ENCODE measurements around the gene EHBP1.
A peak's percentile ranks its signal among the peaks of the same experiment; 100 is the strongest.

Gene EHBP1

DNA sequence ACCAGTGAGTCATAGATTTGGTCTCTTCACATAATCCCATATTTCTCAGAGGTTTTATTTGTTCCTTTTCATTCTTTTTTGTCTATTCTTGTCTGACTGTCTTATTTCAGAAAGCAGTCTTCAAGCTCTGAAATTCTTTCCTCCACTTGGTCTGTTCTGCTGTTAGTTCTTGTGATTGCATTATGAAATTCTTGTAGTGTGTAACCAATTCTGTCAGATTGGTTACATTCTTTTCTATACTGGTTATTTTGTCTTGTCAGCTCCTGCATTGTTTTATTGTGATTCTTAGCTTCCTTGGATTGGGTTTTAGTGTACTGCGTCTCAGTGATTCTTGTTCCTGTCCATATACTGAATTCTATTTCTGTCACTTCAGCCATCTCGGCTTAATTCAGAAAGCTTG, 18.6 kb downstream of the EHBP1 start:
- POLR2A ChIA-PET = no interaction called here
- TF ChIP-seq, protein P1, sequence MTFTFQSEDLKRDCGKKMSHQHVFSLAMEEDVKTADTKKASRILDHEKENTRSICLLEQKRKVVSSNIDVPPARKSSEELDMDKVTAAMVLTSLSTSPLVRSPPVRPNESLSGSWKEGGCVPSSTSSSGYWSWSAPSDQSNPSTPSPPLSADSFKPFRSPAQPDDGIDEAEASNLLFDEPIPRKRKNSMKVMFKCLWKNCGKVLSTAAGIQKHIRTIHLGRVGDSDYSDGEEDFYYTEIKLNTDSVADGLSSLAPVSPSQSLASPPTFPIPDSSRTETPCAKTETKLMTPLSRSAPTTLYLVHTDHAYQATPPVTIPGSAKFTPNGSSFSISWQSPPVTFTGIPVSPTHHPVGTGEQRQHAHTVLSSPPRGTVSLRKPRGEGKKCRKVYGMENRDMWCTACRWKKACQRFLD (tag by site-specific recombination; IDR thresholded peaks at IDR 0.05) = no peak
- no peak for TF ChIP-seq ZNF560 (tag by site-specific recombination; IDR thresholded peaks at IDR 0.05; ENCODE audit: borderline replicate concordance)
- no peak for TF ChIP-seq ZFHX2 (tag by site-specific recombination; conservative IDR thresholded peaks at IDR 0.05)
- TF ChIP-seq ZNF558 (tag by site-specific recombination; IDR thresholded peaks at IDR 0.05) = no peak
- TF ChIP-seq ZNF624 (tag by site-specific recombination; IDR thresholded peaks at IDR 0.05) = no peak
- TF ChIP-seq, protein P2, sequence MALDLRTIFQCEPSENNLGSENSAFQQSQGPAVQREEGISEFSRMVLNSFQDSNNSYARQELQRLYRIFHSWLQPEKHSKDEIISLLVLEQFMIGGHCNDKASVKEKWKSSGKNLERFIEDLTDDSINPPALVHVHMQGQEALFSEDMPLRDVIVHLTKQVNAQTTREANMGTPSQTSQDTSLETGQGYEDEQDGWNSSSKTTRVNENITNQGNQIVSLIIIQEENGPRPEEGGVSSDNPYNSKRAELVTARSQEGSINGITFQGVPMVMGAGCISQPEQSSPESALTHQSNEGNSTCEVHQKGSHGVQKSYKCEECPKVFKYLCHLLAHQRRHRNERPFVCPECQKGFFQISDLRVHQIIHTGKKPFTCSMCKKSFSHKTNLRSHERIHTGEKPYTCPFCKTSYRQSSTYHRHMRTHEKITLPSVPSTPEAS (tag by site-specific recombination; IDR thresholded peaks at IDR 0.05) = no peak
- no peak for TF ChIP-seq ZBTB21 (tag by site-specific recombination; IDR thresholded peaks at IDR 0.05)
- TF ChIP-seq GLI2 (tag by site-specific recombination; IDR thresholded peaks at IDR 0.05; ENCODE audit: borderline replicate concordance, low read depth) = no peak
- no peak for TF ChIP-seq RBAK (tag by site-specific recombination; IDR thresholded peaks at IDR 0.05)
- no peak overlapping the region for H3K4me3 ChIP-seq (ENCODE audit: low read depth, low read length)
- CTCF ChIA-PET = interaction anchor here (1.0 kb wide), 1 partner anchor 268 kb away, joined by 3 read pairs; no protein-coding TSS in a partner anchor
- H3K9me3 ChIP-seq (ENCODE audit: control insufficient read depth, insufficient read depth, low read depth, low read length) = no peaks in the 10 kb centered on the region
- no peak overlapping the region for H3K27ac ChIP-seq (ENCODE audit: extremely low read depth, low read depth, low read length)
- no peaks in the 10 kb centered on the region; a peak in 1 of 3 replicates for H3K36me3 ChIP-seq (ENCODE audit: control insufficient read depth in 2 of 2, insufficient read depth in 1 of 2, low read length in 2 of 2)
- H3K4me1 ChIP-seq (ENCODE audit: control insufficient read depth, insufficient read depth, low read length) = peaks cover 3% of the 10 kb centered on the region

DNA sequence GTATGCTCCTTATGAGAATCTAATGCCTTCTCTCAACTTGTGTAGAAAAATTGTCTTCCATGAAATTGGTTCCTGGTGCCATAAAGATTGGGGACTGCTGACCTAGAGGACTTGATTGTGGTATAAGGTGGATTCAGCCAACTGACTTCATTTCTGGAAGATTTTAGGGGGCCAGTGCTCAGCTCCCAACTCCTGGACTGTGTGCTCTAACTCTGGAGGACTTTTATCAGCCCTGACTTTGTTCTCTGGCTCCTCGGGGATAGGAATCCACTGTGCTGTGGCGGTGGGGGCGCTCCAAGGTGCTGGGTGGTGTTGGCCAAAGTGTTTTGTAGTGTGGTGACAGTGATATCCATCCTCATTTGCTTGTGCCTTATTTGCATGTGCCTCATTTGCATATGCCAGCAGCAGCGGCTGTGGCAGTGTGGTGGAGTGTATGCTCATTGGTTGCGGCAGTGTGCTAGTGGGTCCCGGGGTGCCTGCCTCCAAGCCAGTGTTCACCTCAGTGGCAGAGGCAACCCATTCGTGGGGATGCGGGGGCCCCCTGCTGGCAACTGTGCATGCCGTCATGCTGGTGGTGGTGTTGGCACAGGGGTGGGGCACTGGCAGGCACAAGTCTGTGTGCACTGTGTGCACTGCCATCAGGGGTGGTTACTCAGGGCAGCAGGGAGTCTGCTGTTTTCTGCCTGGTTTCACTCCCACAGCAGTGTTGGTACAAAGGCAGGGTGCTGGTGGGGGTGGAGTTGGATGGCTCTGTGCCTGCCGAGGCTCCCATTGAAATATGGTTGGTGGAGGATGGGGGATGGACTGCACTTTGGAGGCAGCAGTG, 19.6 kb downstream of the EHBP1 start:
- Histone ChIP-seq H3K4me1 (ENCODE audit: control insufficient read depth, insufficient read depth, low read length) (peaks cover 3% of the 10 kb centered on the region), H3K4me3 (ENCODE audit: low read depth, low read length) (no peak overlapping the region), H3K36me3 (ENCODE audit: control insufficient read depth in 2 of 2, insufficient read depth in 1 of 2, low read length in 2 of 2) (no peaks in the 10 kb centered on the region; a peak in 1 of 3 replicates), H3K9me3 (ENCODE audit: control insufficient read depth, insufficient read depth, low read depth, low read length) (no peaks in the 10 kb centered on the region), H3K27ac (ENCODE audit: extremely low read depth, low read depth, low read length) (no peak overlapping the region)
- CTCF ChIA-PET = interaction anchor here (0.6 kb wide), 1 partner anchor 168 kb away, joined by 3 read pairs; no protein-coding TSS in a partner anchor
- POLR2A ChIA-PET = no interaction called here
- TF ChIP-seq ZIC2 (tag by site-specific recombination; IDR thresholded peaks at IDR 0.05) = peak; percentile 39; the same call in 1 of the 2 replicates
- no peak for TF ChIP-seq ZNF175 (tag by site-specific recombination; IDR thresholded peaks at IDR 0.05)
- TF ChIP-seq ZBTB1 (tag by site-specific recombination; IDR thresholded peaks at IDR 0.05) = no peak
- no peak for TF ChIP-seq HOXC10 (CRISPR knock-in tag; IDR thresholded peaks at IDR 0.05)

DNA sequence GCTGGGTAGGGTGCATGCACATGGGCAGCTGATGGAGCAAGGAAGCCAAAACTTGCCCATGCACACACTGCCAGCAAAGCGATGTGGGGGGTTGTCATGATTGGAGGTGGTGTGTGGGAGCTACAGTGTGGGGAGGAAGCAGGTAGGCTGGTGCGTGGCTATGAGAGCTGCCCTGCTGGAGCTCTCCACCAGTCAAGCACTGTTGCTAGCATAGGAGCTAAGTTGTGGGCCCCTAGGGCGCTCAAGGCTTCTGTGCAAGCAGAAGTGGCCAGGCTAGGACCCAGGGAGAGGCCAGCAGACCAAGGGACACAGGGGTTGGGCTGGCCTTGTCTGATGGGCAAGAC, 20.2 kb downstream of the EHBP1 start:
- Histone ChIP-seq H3K4me3 (ENCODE audit: low read depth, low read length) (no peak overlapping the region), H3K9me3 (ENCODE audit: control insufficient read depth, insufficient read depth, low read depth, low read length) (no peaks in the 10 kb centered on the region), H3K36me3 (ENCODE audit: control insufficient read depth in 2 of 2, insufficient read depth in 1 of 2, low read length in 2 of 2) (no peaks in the 10 kb centered on the region; a peak in 1 of 3 replicates), H3K27ac (ENCODE audit: extremely low read depth, low read depth, low read length) (no peak overlapping the region), H3K4me1 (ENCODE audit: control insufficient read depth, insufficient read depth, low read length) (peaks cover 3% of the 10 kb centered on the region)
- POLR2A ChIA-PET = no interaction called here
- no peak for TF ChIP-seq ZNF112 (tag by site-specific recombination; IDR thresholded peaks at IDR 0.05)
- 0 out of 2 replicates have a peak, but pooled peaks have one; percentile 11 for TF ChIP-seq ZFHX2 (tag by site-specific recombination; conservative IDR thresholded peaks at IDR 0.05)
- peak; percentile 51; the same call in 1 of the 2 replicates for TF ChIP-seq EGR2 (tag by site-specific recombination; IDR thresholded peaks at IDR 0.05; ENCODE audit: low read depth)
- CTCF ChIA-PET = interaction anchor here (0.6 kb wide), 1 partner anchor 169 kb away, joined by 3 read pairs; no protein-coding TSS in a partner anchor
